Liver (tissue), 9 donors: ENCODE measurements around the gene MGAT3. TPM values are rescaled to one million over a fixed set of nuclear protein-coding genes. Genes with fewer than 3 reads are reported as not detected.

Experiments
- DNase-seq: peaks from one replicate; pipeline ENCODE4 v3.0.0-alpha.2; 2017; ENCODE audit warnings: low spot score
- H3K27ac ChIP-seq, 2 donors: one replicate each; pipeline ENCODE4 v1.7.0; 2013; ENCODE audit warnings: inconsistent platforms in 2 of 2, low read length in 2 of 2, control low read depth in 1 of 2, low read depth in 1 of 2, mild to moderate bottlenecking in 1 of 2
- H3K27me3 ChIP-seq, 4 donors: one replicate each; pipeline versions ENCODE4 v1.6.1 to v1.7.0; 2013; ENCODE audit warnings: low read length in 3 of 4, inconsistent platforms in 1 of 4, mild to moderate bottlenecking in 1 of 4, moderate library complexity in 1 of 4; ENCODE audit not compliant: control insufficient read depth in 4 of 4, insufficient read depth in 4 of 4
- H3K36me3 ChIP-seq, 4 donors: one replicate each; pipeline versions ENCODE4 v1.6.1 to v1.7.0; 2013; ENCODE audit warnings: low read length in 3 of 4, mild to moderate bottlenecking in 3 of 4, low read depth in 1 of 4, moderate library complexity in 1 of 4; ENCODE audit not compliant: control insufficient read depth in 4 of 4, insufficient read depth in 3 of 4
- H3K4me1 ChIP-seq, 4 donors: one replicate each; pipeline versions ENCODE4 v1.6.1 to v1.7.0; 2013; ENCODE audit warnings: low read length in 3 of 4, mild to moderate bottlenecking in 3 of 4, moderate library complexity in 1 of 4; ENCODE audit not compliant: control insufficient read depth in 4 of 4, insufficient read depth in 4 of 4
- H3K4me3 ChIP-seq, 3 donors: one replicate each; pipeline versions ENCODE4 v1.6.1 to v1.7.0; 2013; ENCODE audit warnings: low read length in 3 of 3, control low read depth in 1 of 3, low read depth in 1 of 3, mild to moderate bottlenecking in 1 of 3
- H3K9ac ChIP-seq, 2 donors: one replicate each; pipeline ENCODE4 v1.7.0; 2013; ENCODE audit warnings: low read length in 2 of 2, mild to moderate bottlenecking in 2 of 2, moderate library complexity in 2 of 2, control low read depth in 1 of 2, low read depth in 1 of 2
- H3K9me3 ChIP-seq, 4 donors: one replicate each; pipeline versions ENCODE4 v1.6.1 to v1.7.0; 2013; ENCODE audit warnings: low read length in 3 of 4; ENCODE audit not compliant: control insufficient read depth in 4 of 4
- FOXA2 ChIP-seq: IDR thresholded peaks from 2 replicates; pipeline ENCODE4 v1.6.1; 2016; ENCODE audit warnings: antibody characterized with exemption
- GABPA ChIP-seq, 2 donors: IDR thresholded peaks in 1 of 2; conservative IDR thresholded peaks in 1 of 2; 2 replicates each; pipeline ENCODE4 v1.6.1; 2016; ENCODE audit warnings: antibody characterized with exemption in 2 of 2, mild to moderate bottlenecking in 1 of 2, moderate library complexity in 1 of 2
- HNF4A ChIP-seq, 2 donors: conservative IDR thresholded peaks; 2 replicates each; pipeline ENCODE4 v1.6.1; 2016; ENCODE audit warnings: antibody characterized with exemption in 2 of 2, mild to moderate bottlenecking in 2 of 2
- HNF4G ChIP-seq: IDR thresholded peaks from 2 replicates; pipeline ENCODE4 v1.6.1; 2016; ENCODE audit warnings: antibody characterized with exemption
- JUND ChIP-seq, 2 donors: IDR thresholded peaks; 2 replicates each; pipeline ENCODE4 v1.6.1; 2016; ENCODE audit warnings: antibody characterized with exemption in 2 of 2
- NR2F2 ChIP-seq: IDR thresholded peaks from 2 replicates; pipeline ENCODE4 v1.6.1; 2016; ENCODE audit warnings: antibody characterized with exemption
- RAD21 ChIP-seq, 2 donors: IDR thresholded peaks; 2 replicates each; pipeline ENCODE4 v1.6.1; 2016; ENCODE audit warnings: antibody characterized with exemption in 2 of 2, mild to moderate bottlenecking in 2 of 2
- RXRA ChIP-seq, 2 donors: IDR thresholded peaks; 2 replicates each; pipeline ENCODE4 v1.6.1; 2017 to 2018; ENCODE audit warnings: antibody characterized with exemption in 2 of 2, mild to moderate bottlenecking in 1 of 2
- SP1 ChIP-seq: IDR thresholded peaks from 2 replicates; pipeline ENCODE4 v1.6.1; 2018; ENCODE audit warnings: antibody characterized with exemption, mild to moderate bottlenecking
- TAF1 ChIP-seq: conservative IDR thresholded peaks from 2 replicates; pipeline ENCODE4 v1.6.1; 2016; ENCODE audit warnings: antibody characterized with exemption, mild to moderate bottlenecking
- YY1 ChIP-seq: IDR thresholded peaks from 2 replicates; pipeline ENCODE4 v1.6.1; 2016; ENCODE audit warnings: antibody characterized with exemption, mild to moderate bottlenecking
- WGBS: extraction: QIAGEN DNeasy Blood & Tissue Kit; methylation state at CpG from one replicate; pipeline ENCODE4 v1.1.7; 2013; 5-methylcytosine and 5-hydroxymethylcytosine counted together
- polyA plus RNA-seq, 2 donors: library from polyadenylated mRNA; stranded (reverse) in 1 of 2; unstranded in 1 of 2; fragments of 200-250 nt in 1 of 2; fragments of >200 nt in 1 of 2; fragmentation: Nextera tagmentation in 1 of 2; extraction: Ambion mirVana in 1 of 2; gene quantifications; one replicate each; pipeline versions ENCODE4 v1.2.1 to v1.2.3, GENCODE V29; 2013 to 2015
- total RNA-seq, 2 donors: library from RNA; depleted of rRNA; stranded (reverse); fragments of >200 nt; gene quantifications; one replicate each; pipeline ENCODE4 v1.2.3, GENCODE V29; 2014
- TF ChIP-seq, protein P1 (sequence below): IDR thresholded peaks from 2 replicates; pipeline ENCODE4 v1.6.1; 2016; ENCODE audit warnings: antibody characterized with exemption
- TF ChIP-seq, protein P2 (sequence below): IDR thresholded peaks from 2 replicates; pipeline ENCODE4 v1.6.1; 2016; ENCODE audit warnings: antibody characterized with exemption, mild to moderate bottlenecking
- TF ChIP-seq, protein P3 (sequence below): IDR thresholded peaks from 2 replicates; pipeline ENCODE4 v1.6.1; 2016; ENCODE audit warnings: antibody characterized with exemption
- TF ChIP-seq, protein P4 (sequence below): IDR thresholded peaks from 2 replicates; pipeline ENCODE4 v1.6.1; 2016; ENCODE audit warnings: antibody characterized with exemption
- donor health status: healthy.
- donor health status: healthy.
- donor health status: healthy.
- donor health status: healthy.
- donor health status: healthy.

Gene MGAT3
- total and polyA plus RNA-seq, 4 donors = 0.03 to 7.6 (median 0.10) TPM

DNA sequence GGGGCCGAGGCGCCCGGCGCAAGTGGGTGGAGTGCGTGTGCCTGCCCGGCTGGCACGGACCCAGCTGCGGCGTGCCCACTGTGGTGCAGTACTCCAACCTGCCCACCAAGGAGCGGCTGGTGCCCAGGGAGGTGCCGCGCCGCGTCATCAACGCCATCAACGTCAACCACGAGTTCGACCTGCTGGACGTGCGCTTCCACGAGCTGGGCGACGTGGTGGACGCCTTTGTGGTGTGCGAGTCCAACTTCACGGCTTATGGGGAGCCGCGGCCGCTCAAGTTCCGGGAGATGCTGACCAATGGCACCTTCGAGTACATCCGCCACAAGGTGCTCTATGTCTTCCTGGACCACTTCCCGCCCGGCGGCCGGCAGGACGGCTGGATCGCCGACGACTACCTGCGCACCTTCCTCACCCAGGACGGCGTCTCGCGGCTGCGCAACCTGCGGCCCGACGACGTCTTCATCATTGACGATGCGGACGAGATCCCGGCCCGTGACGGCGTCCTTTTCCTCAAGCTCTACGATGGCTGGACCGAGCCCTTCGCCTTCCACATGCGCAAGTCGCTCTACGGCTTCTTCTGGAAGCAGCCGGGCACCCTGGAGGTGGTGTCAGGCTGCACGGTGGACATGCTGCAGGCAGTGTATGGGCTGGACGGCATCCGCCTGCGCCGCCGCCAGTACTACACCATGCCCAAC lies 31.2 kb downstream of the MGAT3 start:
- 96% methylated on average over 70 of the region's 70 CpGs for WGBS
- TF ChIP-seq, protein P1, sequence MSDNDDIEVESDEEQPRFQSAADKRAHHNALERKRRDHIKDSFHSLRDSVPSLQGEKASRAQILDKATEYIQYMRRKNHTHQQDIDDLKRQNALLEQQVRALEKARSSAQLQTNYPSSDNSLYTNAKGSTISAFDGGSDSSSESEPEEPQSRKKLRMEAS = no peak
- TF ChIP-seq HNF4G (no peak), SP1 (no peak), RAD21 (IDR thresholded peaks at IDR 0.05) (no peak), GABPA (IDR thresholded peaks at IDR 0.05 in 1 of 2, conservative IDR thresholded peaks at IDR 0.05 in 1 of 2) (no peak)
- TF ChIP-seq, protein P2, sequence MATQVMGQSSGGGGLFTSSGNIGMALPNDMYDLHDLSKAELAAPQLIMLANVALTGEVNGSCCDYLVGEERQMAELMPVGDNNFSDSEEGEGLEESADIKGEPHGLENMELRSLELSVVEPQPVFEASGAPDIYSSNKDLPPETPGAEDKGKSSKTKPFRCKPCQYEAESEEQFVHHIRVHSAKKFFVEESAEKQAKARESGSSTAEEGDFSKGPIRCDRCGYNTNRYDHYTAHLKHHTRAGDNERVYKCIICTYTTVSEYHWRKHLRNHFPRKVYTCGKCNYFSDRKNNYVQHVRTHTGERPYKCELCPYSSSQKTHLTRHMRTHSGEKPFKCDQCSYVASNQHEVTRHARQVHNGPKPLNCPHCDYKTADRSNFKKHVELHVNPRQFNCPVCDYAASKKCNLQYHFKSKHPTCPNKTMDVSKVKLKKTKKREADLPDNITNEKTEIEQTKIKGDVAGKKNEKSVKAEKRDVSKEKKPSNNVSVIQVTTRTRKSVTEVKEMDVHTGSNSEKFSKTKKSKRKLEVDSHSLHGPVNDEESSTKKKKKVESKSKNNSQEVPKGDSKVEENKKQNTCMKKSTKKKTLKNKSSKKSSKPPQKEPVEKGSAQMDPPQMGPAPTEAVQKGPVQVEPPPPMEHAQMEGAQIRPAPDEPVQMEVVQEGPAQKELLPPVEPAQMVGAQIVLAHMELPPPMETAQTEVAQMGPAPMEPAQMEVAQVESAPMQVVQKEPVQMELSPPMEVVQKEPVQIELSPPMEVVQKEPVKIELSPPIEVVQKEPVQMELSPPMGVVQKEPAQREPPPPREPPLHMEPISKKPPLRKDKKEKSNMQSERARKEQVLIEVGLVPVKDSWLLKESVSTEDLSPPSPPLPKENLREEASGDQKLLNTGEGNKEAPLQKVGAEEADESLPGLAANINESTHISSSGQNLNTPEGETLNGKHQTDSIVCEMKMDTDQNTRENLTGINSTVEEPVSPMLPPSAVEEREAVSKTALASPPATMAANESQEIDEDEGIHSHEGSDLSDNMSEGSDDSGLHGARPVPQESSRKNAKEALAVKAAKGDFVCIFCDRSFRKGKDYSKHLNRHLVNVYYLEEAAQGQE = no peak
- TF ChIP-seq, protein P3, sequence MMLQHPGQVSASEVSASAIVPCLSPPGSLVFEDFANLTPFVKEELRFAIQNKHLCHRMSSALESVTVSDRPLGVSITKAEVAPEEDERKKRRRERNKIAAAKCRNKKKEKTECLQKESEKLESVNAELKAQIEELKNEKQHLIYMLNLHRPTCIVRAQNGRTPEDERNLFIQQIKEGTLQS = no peak
- Histone ChIP-seq H3K9ac (no peak overlapping the region), H3K9me3 (no peaks in the 10 kb centered on the region), H3K4me3 (no peak overlapping the region), H3K27me3 (no peaks in the 10 kb centered on the region), H3K36me3 (no peaks in the 10 kb centered on the region), H3K4me1 (no peaks in the 10 kb centered on the region), H3K27ac (no peak overlapping the region)
- no peak for DNase-seq

DNA sequence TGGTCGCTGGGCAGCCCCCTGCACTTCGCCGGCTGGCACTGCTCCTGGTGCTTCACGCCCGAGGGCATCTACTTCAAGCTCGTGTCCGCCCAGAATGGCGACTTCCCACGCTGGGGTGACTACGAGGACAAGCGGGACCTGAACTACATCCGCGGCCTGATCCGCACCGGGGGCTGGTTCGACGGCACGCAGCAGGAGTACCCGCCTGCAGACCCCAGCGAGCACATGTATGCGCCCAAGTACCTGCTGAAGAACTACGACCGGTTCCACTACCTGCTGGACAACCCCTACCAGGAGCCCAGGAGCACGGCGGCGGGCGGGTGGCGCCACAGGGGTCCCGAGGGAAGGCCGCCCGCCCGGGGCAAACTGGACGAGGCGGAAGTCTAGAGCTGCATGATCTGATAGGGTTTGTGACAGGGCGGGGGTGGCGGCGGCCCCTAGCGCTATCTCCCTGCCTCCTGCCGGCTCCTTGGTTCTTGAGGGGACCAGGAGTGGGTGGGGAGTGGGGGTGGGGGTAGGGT lies 31.8 kb downstream of the MGAT3 start:
- Histone ChIP-seq H3K9me3 (no peaks in the 10 kb centered on the region), H3K27ac (no peak overlapping the region), H3K36me3 (no peaks in the 10 kb centered on the region), H3K4me3 (no peak overlapping the region), H3K4me1 (no peaks in the 10 kb centered on the region), H3K9ac (no peak overlapping the region), H3K27me3 (no peaks in the 10 kb centered on the region)
- DNase-seq = no peak
- 95% methylated on average over 39 of the region's 39 CpGs for WGBS
- TF ChIP-seq, protein P3 = no peak
- no peak for TF ChIP-seq HNF4G
- no peak for TF ChIP-seq RAD21 (IDR thresholded peaks at IDR 0.05)
- TF ChIP-seq, protein P1 = no peak
- TF ChIP-seq TAF1 = no peak
- no peak for TF ChIP-seq FOXA2
- no peak for TF ChIP-seq NR2F2
- no peak for TF ChIP-seq RXRA (IDR thresholded peaks at IDR 0.05)
- no peak for TF ChIP-seq YY1
- no peak for TF ChIP-seq HNF4A (conservative IDR thresholded peaks at IDR 0.05)
- no peak for TF ChIP-seq JUND (IDR thresholded peaks at IDR 0.05)
- TF ChIP-seq GABPA (IDR thresholded peaks at IDR 0.05 in 1 of 2, conservative IDR thresholded peaks at IDR 0.05 in 1 of 2) = no peak
- TF ChIP-seq, protein P4, sequence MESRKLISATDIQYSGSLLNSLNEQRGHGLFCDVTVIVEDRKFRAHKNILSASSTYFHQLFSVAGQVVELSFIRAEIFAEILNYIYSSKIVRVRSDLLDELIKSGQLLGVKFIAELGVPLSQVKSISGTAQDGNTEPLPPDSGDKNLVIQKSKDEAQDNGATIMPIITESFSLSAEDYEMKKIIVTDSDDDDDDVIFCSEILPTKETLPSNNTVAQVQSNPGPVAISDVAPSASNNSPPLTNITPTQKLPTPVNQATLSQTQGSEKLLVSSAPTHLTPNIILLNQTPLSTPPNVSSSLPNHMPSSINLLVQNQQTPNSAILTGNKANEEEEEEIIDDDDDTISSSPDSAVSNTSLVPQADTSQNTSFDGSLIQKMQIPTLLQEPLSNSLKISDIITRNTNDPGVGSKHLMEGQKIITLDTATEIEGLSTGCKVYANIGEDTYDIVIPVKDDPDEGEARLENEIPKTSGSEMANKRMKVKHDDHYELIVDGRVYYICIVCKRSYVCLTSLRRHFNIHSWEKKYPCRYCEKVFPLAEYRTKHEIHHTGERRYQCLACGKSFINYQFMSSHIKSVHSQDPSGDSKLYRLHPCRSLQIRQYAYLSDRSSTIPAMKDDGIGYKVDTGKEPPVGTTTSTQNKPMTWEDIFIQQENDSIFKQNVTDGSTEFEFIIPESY = no peak
